H9 (cell line): ENCODE measurements around the gene UBE2U. TPM values are rescaled to one million over a fixed set of nuclear protein-coding genes. Genes with fewer than 3 reads are reported as not detected.

Experiments used
- DNase-seq: peaks from one replicate; pipeline ENCODE4 v3.0.0-alpha.2; 2017
- H2AFZ ChIP-seq: one replicate; pipeline ENCODE4 v1.6.1; 2013; ENCODE audit warnings: mild to moderate bottlenecking, low read length, control low read depth, moderate library complexity
- H2AK5ac ChIP-seq: 2 replicates; pipeline ENCODE4 v1.6.1; 2013; ENCODE audit warnings: low read length, control low read depth, mixed read lengths; ENCODE audit not compliant: insufficient read length
- H2BK120ac ChIP-seq: one replicate; pipeline ENCODE4 v1.6.1; 2013; ENCODE audit warnings: low read depth, mild to moderate bottlenecking, low read length, control low read depth, inconsistent platforms; ENCODE audit not compliant: poor library complexity, severe bottlenecking
- H2BK12ac ChIP-seq: 2 replicates; pipeline ENCODE4 v1.6.1; 2013; ENCODE audit warnings: low read length, control low read depth, mixed read lengths, low read depth; ENCODE audit not compliant: insufficient read length
- H2BK15ac ChIP-seq: 2 replicates; pipeline ENCODE4 v1.6.1; 2013; ENCODE audit warnings: low read depth, low read length, control low read depth
- H2BK20ac ChIP-seq: one replicate; pipeline ENCODE4 v1.6.1; 2013; ENCODE audit warnings: low read depth, mild to moderate bottlenecking, low read length, control low read depth, inconsistent platforms; ENCODE audit not compliant: poor library complexity, severe bottlenecking
- H2BK5ac ChIP-seq: 2 replicates; pipeline ENCODE4 v1.6.1; 2013; ENCODE audit warnings: low read length, control low read depth, mixed read lengths; ENCODE audit not compliant: insufficient read length
- H3K14ac ChIP-seq: 2 replicates; pipeline ENCODE4 v1.6.1; 2013; ENCODE audit warnings: low read length, control low read depth; ENCODE audit not compliant: insufficient read depth
- H3K18ac ChIP-seq: 2 replicates; pipeline ENCODE4 v1.6.1; 2013; ENCODE audit warnings: low read depth, mild to moderate bottlenecking, mixed read lengths, low read length, control low read depth; ENCODE audit not compliant: insufficient read length
- H3K23ac ChIP-seq: 2 replicates; pipeline ENCODE4 v1.6.1; 2013; ENCODE audit warnings: low read length, control low read depth, mixed read lengths, low read depth; ENCODE audit not compliant: insufficient read length
- H3K23me2 ChIP-seq: 2 replicates; pipeline ENCODE4 v1.6.1; 2013; ENCODE audit warnings: low read depth, mild to moderate bottlenecking, mixed read lengths, low read length, control low read depth; ENCODE audit not compliant: insufficient read length, poor library complexity, severe bottlenecking
- H3K27ac ChIP-seq: 2 replicates; pipeline ENCODE4 v1.5.1; 2013; ENCODE audit warnings: low read length, control low read depth, mixed read lengths, low read depth; ENCODE audit not compliant: insufficient read length
- H3K27me3 ChIP-seq: 2 replicates; pipeline ENCODE4 v1.6.1; 2013; ENCODE audit warnings: low read length, control low read depth, inconsistent platforms; ENCODE audit not compliant: insufficient read depth
- H3K4ac ChIP-seq: 2 replicates; pipeline ENCODE4 v1.6.1; 2013; ENCODE audit warnings: low read depth, mild to moderate bottlenecking, control low read depth, inconsistent platforms, low read length, moderate library complexity
- H3K4me1 ChIP-seq: 2 replicates; pipeline ENCODE4 v1.6.1; 2013; ENCODE audit warnings: low read length, control low read depth, inconsistent platforms; ENCODE audit not compliant: insufficient read depth
- H3K4me2 ChIP-seq: 2 replicates; pipeline ENCODE4 v1.6.1; 2013; ENCODE audit warnings: low read length, control low read depth, mixed read lengths; ENCODE audit not compliant: insufficient read length, insufficient read depth
- H3K56ac ChIP-seq: 2 replicates; pipeline ENCODE4 v1.6.1; 2013; ENCODE audit warnings: low read depth, mild to moderate bottlenecking, mixed read lengths, low read length, control low read depth; ENCODE audit not compliant: insufficient read length
- H3K79me1 ChIP-seq: 2 replicates; pipeline ENCODE4 v1.6.1; 2013; ENCODE audit warnings: low read depth, mild to moderate bottlenecking, moderate library complexity, low read length, control low read depth, inconsistent platforms; ENCODE audit not compliant: insufficient read depth, poor library complexity, severe bottlenecking
- H3K79me2 ChIP-seq: 2 replicates; pipeline ENCODE4 v1.6.1; 2013; ENCODE audit warnings: low read length, control low read depth, inconsistent platforms; ENCODE audit not compliant: insufficient read depth
- H3K9ac ChIP-seq: 2 replicates; pipeline ENCODE4 v1.6.1; 2013; ENCODE audit warnings: low read length, control low read depth, mixed read lengths; ENCODE audit not compliant: insufficient read length; ENCODE audit errors: extremely low read depth
- H3K9me3 ChIP-seq: one replicate; pipeline ENCODE4 v1.6.1; 2013; ENCODE audit warnings: low read depth, low read length, inconsistent platforms; ENCODE audit not compliant: control insufficient read depth
- H3T11ph ChIP-seq: one replicate; pipeline ENCODE4 v1.6.1; 2013; ENCODE audit warnings: mild to moderate bottlenecking, low read length, control low read depth, inconsistent platforms
- H4K20me1 ChIP-seq: one replicate; pipeline ENCODE4 v1.6.1; 2013; ENCODE audit not compliant: control insufficient read depth, insufficient read length, insufficient read depth
- H4K5ac ChIP-seq: 2 replicates; pipeline ENCODE4 v1.6.1; 2013; ENCODE audit warnings: low read depth, mild to moderate bottlenecking, mixed read lengths, low read length, control low read depth; ENCODE audit not compliant: insufficient read length
- H4K8ac ChIP-seq: replicated peaks from 2 replicates; pipeline ENCODE4 v1.6.1; 2013; ENCODE audit warnings: low read length, control low read depth, mixed read lengths, low read depth; ENCODE audit not compliant: insufficient read length
- H4K91ac ChIP-seq: 2 replicates; pipeline ENCODE4 v1.6.1; 2013; ENCODE audit warnings: low read depth, mild to moderate bottlenecking, moderate library complexity, mixed read lengths, low read length, control low read depth; ENCODE audit not compliant: insufficient read length
- H3K27ac Mint-ChIP-seq, 3 experiments: 2 replicates in 2 of 3; 3 replicates in 1 of 3; pipeline ENCODE4 v1.8.0; 2020 to 2021; ENCODE audit warnings: mixed read lengths in 3 of 3, mild to moderate bottlenecking in 1 of 3, moderate library complexity in 1 of 3
- H3K27me3 Mint-ChIP-seq: 2 replicates; pipeline ENCODE4 v1.8.0; 2021; ENCODE audit warnings: low read depth, mild to moderate bottlenecking, moderate library complexity, mixed read lengths
- H3K36me3 Mint-ChIP-seq, 3 experiments: 2 replicates in 2 of 3; 3 replicates in 1 of 3; pipeline ENCODE4 v1.8.0; 2020 to 2021; ENCODE audit warnings: low read depth in 3 of 3, mixed read lengths in 3 of 3; ENCODE audit not compliant: insufficient read depth in 1 of 3
- H3K4me1 Mint-ChIP-seq, 2 experiments: 2 replicates each; pipeline ENCODE4 v1.8.0; 2020; ENCODE audit warnings: mixed read lengths in 2 of 2
- H3K4me3 Mint-ChIP-seq, 2 experiments: 2 replicates in 1 of 2; 3 replicates in 1 of 2; pipeline ENCODE4 v1.8.0; 2020 to 2021; ENCODE audit warnings: mild to moderate bottlenecking in 2 of 2, mixed read lengths in 2 of 2, moderate library complexity in 1 of 2
- H3K9me3 Mint-ChIP-seq, 2 experiments: 2 replicates in 1 of 2; 3 replicates in 1 of 2; pipeline ENCODE4 v1.8.0; 2020; ENCODE audit warnings: mild to moderate bottlenecking in 2 of 2, mixed read lengths in 2 of 2, moderate library complexity in 1 of 2
- WGBS: extraction: QIAGEN DNeasy Blood & Tissue Kit; methylation state at CpG from one replicate; pipeline ENCODE4 v1.1.7; 2013; ENCODE audit warnings: missing lambda C conversion rate, low lambda C conversion rate, mixed read lengths; ENCODE audit not compliant: insufficient read length; ENCODE audit errors: extremely low coverage; 5-methylcytosine and 5-hydroxymethylcytosine counted together
- total RNA-seq: library from RNA; stranded (reverse); gene quantifications from 2 replicates; pipeline ENCODE4 v1.2.1, GENCODE V29; 2021
- TF ChIP-seq, protein P1 (sequence below): fragments of 200-600 bp; sonication (generic); conservative IDR thresholded peaks from 3 replicates; pipeline ENCODE4 v1.8.0; 2021; ENCODE audit warnings: antibody characterized with exemption, mild to moderate bottlenecking

The UBE2U gene
- total RNA-seq, 1 experiment from 2014 or later: not detected

- no peaks in the 10 kb centered on the region for H3K79me1 ChIP-seq
- no peak overlapping the region for H4K5ac ChIP-seq
- DNase-seq: no peak
- H3K4ac ChIP-seq: no peak overlapping the region
- no peak overlapping the region for H2AFZ ChIP-seq
- H2BK15ac ChIP-seq: no peak overlapping the region
- H3K4me1 ChIP-seq: peaks cover 4% of the 10 kb centered on the region
- no peak overlapping the region for H4K8ac ChIP-seq
- no peaks in the 10 kb centered on the region for H3K9me3 ChIP-seq
- peaks cover 3% of the 10 kb centered on the region for H3K23me2 ChIP-seq
- H3K14ac ChIP-seq: no peak overlapping the region
- H2BK5ac ChIP-seq: no peak overlapping the region
- no peak overlapping the region for H3K18ac ChIP-seq
- H3K27me3 Mint-ChIP-seq: no peaks in the 10 kb centered on the region
- H3K27ac ChIP-seq: no peak overlapping the region
- no peaks in the 10 kb centered on the region for H3K9me3 Mint-ChIP-seq
- no peak overlapping the region for H2BK20ac ChIP-seq
- H3T11ph ChIP-seq: no peak overlapping the region
- no peak overlapping the region for H3K9ac ChIP-seq
- H3K4me2 ChIP-seq: no peak overlapping the region
- H3K79me2 ChIP-seq: no peaks in the 10 kb centered on the region
- no peak overlapping the region for H2BK120ac ChIP-seq
- no peak overlapping the region for H2AK5ac ChIP-seq
- H2BK12ac ChIP-seq: peak overlapping the region; percentile 30
- peak overlapping the region in 1 of 3 experiments; percentile 18; a peak in 2 of 7 replicates for H3K27ac Mint-ChIP-seq
- no peak overlapping the region for H4K91ac ChIP-seq
- H3K4me1 Mint-ChIP-seq: peaks cover 13 to 22% of the 10 kb centered on the region in 2 experiments
- H4K20me1 ChIP-seq: no peaks in the 10 kb centered on the region
- H3K4me3 Mint-ChIP-seq: no peak overlapping the region
- no peaks in the 10 kb centered on the region for H3K27me3 ChIP-seq
- H3K23ac ChIP-seq: no peak overlapping the region
- WGBS: no CpG with 5 or more reads among the region's 3 CpGs
- peaks cover 22 to 38% (median 27%) of the 10 kb centered on the region in 3 experiments; a peak in 6 of 7 replicates for H3K36me3 Mint-ChIP-seq
- no peak overlapping the region for H3K56ac ChIP-seq
- TF ChIP-seq, protein P1, sequence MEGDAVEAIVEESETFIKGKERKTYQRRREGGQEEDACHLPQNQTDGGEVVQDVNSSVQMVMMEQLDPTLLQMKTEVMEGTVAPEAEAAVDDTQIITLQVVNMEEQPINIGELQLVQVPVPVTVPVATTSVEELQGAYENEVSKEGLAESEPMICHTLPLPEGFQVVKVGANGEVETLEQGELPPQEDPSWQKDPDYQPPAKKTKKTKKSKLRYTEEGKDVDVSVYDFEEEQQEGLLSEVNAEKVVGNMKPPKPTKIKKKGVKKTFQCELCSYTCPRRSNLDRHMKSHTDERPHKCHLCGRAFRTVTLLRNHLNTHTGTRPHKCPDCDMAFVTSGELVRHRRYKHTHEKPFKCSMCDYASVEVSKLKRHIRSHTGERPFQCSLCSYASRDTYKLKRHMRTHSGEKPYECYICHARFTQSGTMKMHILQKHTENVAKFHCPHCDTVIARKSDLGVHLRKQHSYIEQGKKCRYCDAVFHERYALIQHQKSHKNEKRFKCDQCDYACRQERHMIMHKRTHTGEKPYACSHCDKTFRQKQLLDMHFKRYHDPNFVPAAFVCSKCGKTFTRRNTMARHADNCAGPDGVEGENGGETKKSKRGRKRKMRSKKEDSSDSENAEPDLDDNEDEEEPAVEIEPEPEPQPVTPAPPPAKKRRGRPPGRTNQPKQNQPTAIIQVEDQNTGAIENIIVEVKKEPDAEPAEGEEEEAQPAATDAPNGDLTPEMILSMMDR: no peak
These were observed 26.8 kb upstream of the UBE2U start for GRCh38 chr1:64176659-64177058.
